DMS 273 (cell line): ENCODE data around the gene SP2.

Source experiments
- DNase-seq: peaks from one replicate; lab custom pipeline; 2025; ENCODE audit not compliant: unreplicated experiment; lab: John Stamatoyannopoulos, UW

The SP2 gene

GRCh38 chr17:47870056-47870455 is 26.0 kb upstream of the SP2 start:
- DNase-seq = no peak

- no peak for DNase-seq
Measured at GRCh38 chr17:47871048-47871447, 25.0 kb upstream of the SP2 start.

- DNase-seq = no peak
Measured at GRCh38 chr17:47872019-47872650, 23.9 kb upstream of the SP2 start.

- no peak for DNase-seq
Measured at GRCh38 chr17:47872651-47873161, 23.3 kb upstream of the SP2 start.

- DNase-seq = no peak
Measured at GRCh38 chr17:47873200-47874090, 22.6 kb upstream of the SP2 start.

- peak; percentile 45 for DNase-seq
Measured at GRCh38 chr17:47875011-47875985, 20.7 kb upstream of the SP2 start.

- no peak for DNase-seq
Measured at GRCh38 chr17:47877368-47878034, 18.5 kb upstream of the SP2 start.

GRCh38 chr17:47878203-47879027 is 17.6 kb upstream of the SP2 start:
- DNase-seq = no peak

- no peak for DNase-seq
Measured at GRCh38 chr17:47879028-47879585, 16.9 kb upstream of the SP2 start.

- no peak for DNase-seq
Measured at GRCh38 chr17:47879776-47880454, 16.1 kb upstream of the SP2 start.

GRCh38 chr17:47882247-47882646 is 13.8 kb upstream of the SP2 start:
- no peak for DNase-seq

- no peak for DNase-seq
Measured at GRCh38 chr17:47882695-47883588, 13.1 kb upstream of the SP2 start.

- DNase-seq = no peak
Measured at GRCh38 chr17:47883589-47884426, 12.2 kb upstream of the SP2 start.

GRCh38 chr17:47884427-47884740 is 11.7 kb upstream of the SP2 start:
- no peak for DNase-seq

- no peak for DNase-seq
Measured at GRCh38 chr17:47884905-47885730, 10.9 kb upstream of the SP2 start.

- no peak for DNase-seq
Measured at GRCh38 chr17:47888293-47888692, 7.7 kb upstream of the SP2 start.
